Measurements from ENCODE around the gene ST6GALNAC3. TPM values are rescaled to one million over a fixed set of nuclear protein-coding genes. Genes with fewer than 3 reads are reported as not detected.

ST6GALNAC3 gene
- total RNA-seq, 1 experiment from 2014 or later = 4.8 TPM

GRCh38 chr1:76065270-76065669, 9.3 kb upstream of the ST6GALNAC3 start:
- no peaks in the 10 kb centered on the region for H3K36me3 ChIP-seq (ENCODE audit: insufficient read depth, low read length)
- H3K9ac ChIP-seq (ENCODE audit: low read length) = no peak overlapping the region
- no peak overlapping the region for H3K4me2 ChIP-seq (ENCODE audit: low read depth, low read length, poor library complexity, severe bottlenecking)

GRCh38 chr1:76066394-76066793, 8.2 kb upstream of the ST6GALNAC3 start:
- no peak for DNase-seq
- H3K9me2 ChIP-seq (replicated peaks; ENCODE audit: insufficient read depth, low read length) = no peaks in the 10 kb centered on the region
- no peak overlapping the region for H3K27ac ChIP-seq (ENCODE audit: low read length)
- no peaks in the 10 kb centered on the region for H4K20me1 ChIP-seq (ENCODE audit: insufficient read depth, low read depth, low read length)
- no peaks in the 10 kb centered on the region for H3K36me3 ChIP-seq (ENCODE audit: insufficient read depth, low read length)
- no peak overlapping the region for H2AFZ ChIP-seq (ENCODE audit: low read length)
- no peaks in the 10 kb centered on the region for H3K27me3 ChIP-seq (ENCODE audit: low read length)
- H3K9ac ChIP-seq (ENCODE audit: low read length) = no peak overlapping the region
- no peaks in the 10 kb centered on the region for H3K9me3 ChIP-seq (ENCODE audit: low read length)
- H3K4me1 ChIP-seq (ENCODE audit: low read length) = no peaks in the 10 kb centered on the region
- H3K4me3 ChIP-seq (ENCODE audit: low read length) = no peak overlapping the region
- H3K4me2 ChIP-seq (ENCODE audit: low read depth, low read length, poor library complexity, severe bottlenecking) = no peak overlapping the region
- H3K79me2 ChIP-seq (ENCODE audit: low read length) = no peaks in the 10 kb centered on the region

More at GRCh38 chr1:76065270-76065669, 9.3 kb upstream of the ST6GALNAC3 start:
- Histone ChIP-seq H3K79me2 (ENCODE audit: low read length) (no peaks in the 10 kb centered on the region), H4K20me1 (ENCODE audit: insufficient read depth, low read depth, low read length) (no peaks in the 10 kb centered on the region), H3K9me2 (replicated peaks; ENCODE audit: insufficient read depth, low read length) (no peaks in the 10 kb centered on the region), H3K27ac (ENCODE audit: low read length) (no peak overlapping the region), H3K9me3 (ENCODE audit: low read length) (no peaks in the 10 kb centered on the region), H3K27me3 (ENCODE audit: low read length) (no peaks in the 10 kb centered on the region), H3K4me1 (ENCODE audit: low read length) (no peaks in the 10 kb centered on the region), H3K4me3 (ENCODE audit: low read length) (no peak overlapping the region), H2AFZ (ENCODE audit: low read length) (no peak overlapping the region)
- no peak for DNase-seq

- H3K27me3 ChIP-seq (ENCODE audit: low read length) = no peaks in the 10 kb centered on the region
- H3K36me3 ChIP-seq (ENCODE audit: insufficient read depth, low read length) = no peaks in the 10 kb centered on the region
- H3K4me3 ChIP-seq (ENCODE audit: low read length) = no peak overlapping the region
- DNase-seq = no peak
- H3K9me2 ChIP-seq (replicated peaks; ENCODE audit: insufficient read depth, low read length) = no peaks in the 10 kb centered on the region
- H3K4me2 ChIP-seq (ENCODE audit: low read depth, low read length, poor library complexity, severe bottlenecking) = no peak overlapping the region
- no peak overlapping the region for H3K27ac ChIP-seq (ENCODE audit: low read length)
- H4K20me1 ChIP-seq (ENCODE audit: insufficient read depth, low read depth, low read length) = no peaks in the 10 kb centered on the region
- no peaks in the 10 kb centered on the region for H3K79me2 ChIP-seq (ENCODE audit: low read length)
- no peaks in the 10 kb centered on the region for H3K4me1 ChIP-seq (ENCODE audit: low read length)
- H2AFZ ChIP-seq (ENCODE audit: low read length) = no peak overlapping the region
- H3K9ac ChIP-seq (ENCODE audit: low read length) = no peak overlapping the region
- H3K9me3 ChIP-seq (ENCODE audit: low read length) = no peaks in the 10 kb centered on the region
Measured at GRCh38 chr1:76068542-76068941, 6.0 kb upstream of the ST6GALNAC3 start.

- Histone ChIP-seq H3K36me3 (ENCODE audit: insufficient read depth, low read length) (no peaks in the 10 kb centered on the region), H4K20me1 (ENCODE audit: insufficient read depth, low read depth, low read length) (no peaks in the 10 kb centered on the region), H2AFZ (ENCODE audit: low read length) (no peak overlapping the region), H3K79me2 (ENCODE audit: low read length) (no peaks in the 10 kb centered on the region), H3K9me2 (replicated peaks; ENCODE audit: insufficient read depth, low read length) (no peaks in the 10 kb centered on the region), H3K9me3 (ENCODE audit: low read length) (no peaks in the 10 kb centered on the region), H3K27ac (ENCODE audit: low read length) (no peak overlapping the region), H3K4me1 (ENCODE audit: low read length) (no peaks in the 10 kb centered on the region), H3K27me3 (ENCODE audit: low read length) (no peaks in the 10 kb centered on the region), H3K4me2 (ENCODE audit: low read depth, low read length, poor library complexity, severe bottlenecking) (no peak overlapping the region), H3K4me3 (ENCODE audit: low read length) (no peak overlapping the region), H3K9ac (ENCODE audit: low read length) (no peak overlapping the region)
- no peak for DNase-seq
Measured at GRCh38 chr1:76068953-76069561, 5.5 kb upstream of the ST6GALNAC3 start.

- Histone ChIP-seq H3K27me3 (ENCODE audit: low read length) (no peaks in the 10 kb centered on the region), H3K79me2 (ENCODE audit: low read length) (no peaks in the 10 kb centered on the region), H3K4me1 (ENCODE audit: low read length) (peaks cover 3% of the 10 kb centered on the region), H3K9me2 (replicated peaks; ENCODE audit: insufficient read depth, low read length) (no peaks in the 10 kb centered on the region), H2AFZ (ENCODE audit: low read length) (no peak overlapping the region), H3K9ac (ENCODE audit: low read length) (no peak overlapping the region), H3K4me2 (ENCODE audit: low read depth, low read length, poor library complexity, severe bottlenecking) (no peak overlapping the region), H3K4me3 (ENCODE audit: low read length) (no peak overlapping the region), H4K20me1 (ENCODE audit: insufficient read depth, low read depth, low read length) (no peaks in the 10 kb centered on the region), H3K9me3 (ENCODE audit: low read length) (no peaks in the 10 kb centered on the region), H3K27ac (ENCODE audit: low read length) (no peak overlapping the region), H3K36me3 (ENCODE audit: insufficient read depth, low read length) (no peaks in the 10 kb centered on the region)
- DNase-seq = no peak
Measured at GRCh38 chr1:76070538-76070937, 4.0 kb upstream of the ST6GALNAC3 start.

GRCh38 chr1:76073481-76073880, 1.1 kb upstream of the ST6GALNAC3 start:
- Histone ChIP-seq H2AFZ (ENCODE audit: low read length) (no peak overlapping the region), H3K4me2 (ENCODE audit: low read depth, low read length, poor library complexity, severe bottlenecking) (no peak overlapping the region)

GRCh38 chr1:76075188-76075489, 593 bp downstream of the ST6GALNAC3 start:
- no peak for DNase-seq
- Histone ChIP-seq H3K36me3 (ENCODE audit: insufficient read depth, low read length) (no peaks in the 10 kb centered on the region), H3K4me2 (ENCODE audit: low read depth, low read length, poor library complexity, severe bottlenecking) (no peak overlapping the region), H3K4me3 (ENCODE audit: low read length) (no peak overlapping the region), H3K9me2 (replicated peaks; ENCODE audit: insufficient read depth, low read length) (no peaks in the 10 kb centered on the region), H3K27me3 (ENCODE audit: low read length) (no peaks in the 10 kb centered on the region), H3K27ac (ENCODE audit: low read length) (no peak overlapping the region), H4K20me1 (ENCODE audit: insufficient read depth, low read depth, low read length) (no peaks in the 10 kb centered on the region), H3K9me3 (ENCODE audit: low read length) (no peaks in the 10 kb centered on the region), H2AFZ (ENCODE audit: low read length) (no peak overlapping the region), H3K79me2 (ENCODE audit: low read length) (no peaks in the 10 kb centered on the region), H3K4me1 (ENCODE audit: low read length) (peaks cover 9% of the 10 kb centered on the region), H3K9ac (ENCODE audit: low read length) (no peak overlapping the region)

More at GRCh38 chr1:76073481-76073880, 1.1 kb upstream of the ST6GALNAC3 start:
- H3K36me3 ChIP-seq (ENCODE audit: insufficient read depth, low read length) = no peaks in the 10 kb centered on the region
- H3K27me3 ChIP-seq (ENCODE audit: low read length) = no peaks in the 10 kb centered on the region
- no peaks in the 10 kb centered on the region for H3K9me3 ChIP-seq (ENCODE audit: low read length)
- no peaks in the 10 kb centered on the region for H3K9me2 ChIP-seq (replicated peaks; ENCODE audit: insufficient read depth, low read length)
- no peak overlapping the region for H3K27ac ChIP-seq (ENCODE audit: low read length)
- no peak overlapping the region for H3K4me3 ChIP-seq (ENCODE audit: low read length)
- no peak for DNase-seq
- H3K79me2 ChIP-seq (ENCODE audit: low read length) = no peaks in the 10 kb centered on the region
- H3K4me1 ChIP-seq (ENCODE audit: low read length) = peaks cover 9% of the 10 kb centered on the region
- H4K20me1 ChIP-seq (ENCODE audit: insufficient read depth, low read depth, low read length) = no peaks in the 10 kb centered on the region
- H3K9ac ChIP-seq (ENCODE audit: low read length) = no peak overlapping the region

- no peak overlapping the region for H3K9ac ChIP-seq (ENCODE audit: low read length)
- H3K4me3 ChIP-seq (ENCODE audit: low read length) = no peak overlapping the region
- no peak overlapping the region for H3K4me2 ChIP-seq (ENCODE audit: low read depth, low read length, poor library complexity, severe bottlenecking)
- no peaks in the 10 kb centered on the region for H3K27me3 ChIP-seq (ENCODE audit: low read length)
- no peaks in the 10 kb centered on the region for H3K9me3 ChIP-seq (ENCODE audit: low read length)
- H3K4me1 ChIP-seq (ENCODE audit: low read length) = peaks cover 9% of the 10 kb centered on the region
- H4K20me1 ChIP-seq (ENCODE audit: insufficient read depth, low read depth, low read length) = no peaks in the 10 kb centered on the region
- H3K9me2 ChIP-seq (replicated peaks; ENCODE audit: insufficient read depth, low read length) = no peaks in the 10 kb centered on the region
- peak; percentile 69 for DNase-seq
- no peaks in the 10 kb centered on the region for H3K36me3 ChIP-seq (ENCODE audit: insufficient read depth, low read length)
- H3K79me2 ChIP-seq (ENCODE audit: low read length) = no peaks in the 10 kb centered on the region
- H2AFZ ChIP-seq (ENCODE audit: low read length) = no peak overlapping the region
- no peak overlapping the region for H3K27ac ChIP-seq (ENCODE audit: low read length)
Measured at GRCh38 chr1:76075877-76076276, 1.3 kb downstream of the ST6GALNAC3 start.
